DMS53 (cell line): ENCODE measurements around the gene PDE3B.
A peak's percentile ranks its signal among the peaks of the same experiment; 100 is the strongest.
"Not testable (repeated sequence)": the region's sequence is repeated elsewhere in the genome, so short reads cannot be mapped to it uniquely, and the experiment has no call there.

Experiments
- DNase-seq: peaks from one replicate; lab custom pipeline; 2025; lab: John Stamatoyannopoulos, UW

Gene PDE3B

GRCh38 chr11:14676068-14676467, 32.5 kb downstream of the PDE3B start:
- DNase-seq: peak; percentile 90

- DNase-seq: no peak
Observed at GRCh38 chr11:14677146-14677545, 33.5 kb downstream of the PDE3B start.

- DNase-seq: no peak
Observed at GRCh38 chr11:14678350-14678749, 34.7 kb downstream of the PDE3B start.

- DNase-seq: peak; percentile 11
Observed at GRCh38 chr11:14679662-14680061, 36.1 kb downstream of the PDE3B start.

GRCh38 chr11:14684234-14684915, 40.8 kb downstream of the PDE3B start:
- DNase-seq: not testable (repeated sequence)

- peak; percentile 37 for DNase-seq
Observed at GRCh38 chr11:14687456-14687855, 43.9 kb downstream of the PDE3B start.

GRCh38 chr11:14687943-14688627, 44.5 kb downstream of the PDE3B start:
- DNase-seq: peak; percentile 96

GRCh38 chr11:14695656-14696055, 52.1 kb downstream of the PDE3B start:
- not testable (repeated sequence) for DNase-seq

GRCh38 chr11:14698771-14699170, 55.2 kb downstream of the PDE3B start:
- DNase-seq: no peak

GRCh38 chr11:14700593-14700992, 57.0 kb downstream of the PDE3B start:
- no peak for DNase-seq

GRCh38 chr11:14702760-14703159, 59.2 kb downstream of the PDE3B start:
- DNase-seq: no peak

- peak; percentile 19 for DNase-seq
Observed at GRCh38 chr11:14703731-14704130, 60.1 kb downstream of the PDE3B start.

GRCh38 chr11:14705067-14705466, 61.5 kb downstream of the PDE3B start:
- no peak for DNase-seq

- peak; percentile 19 for DNase-seq
Observed at GRCh38 chr11:14713496-14714244, 70.1 kb downstream of the PDE3B start.

- peak; percentile 71 for DNase-seq
Observed at GRCh38 chr11:14715669-14716068, 72.1 kb downstream of the PDE3B start.

GRCh38 chr11:14722496-14722895, 78.9 kb downstream of the PDE3B start:
- no peak for DNase-seq

GRCh38 chr11:14725150-14725549, 81.5 kb downstream of the PDE3B start:
- no peak for DNase-seq

GRCh38 chr11:14727215-14727614, 83.6 kb downstream of the PDE3B start:
- DNase-seq: no peak

GRCh38 chr11:14727746-14728145, 84.1 kb downstream of the PDE3B start:
- DNase-seq: no peak

GRCh38 chr11:14740539-14740938, 96.9 kb downstream of the PDE3B start:
- peak; percentile 24 for DNase-seq

GRCh38 chr11:14741195-14741594, 97.6 kb downstream of the PDE3B start:
- DNase-seq: no peak

- no peak for DNase-seq
Observed at GRCh38 chr11:14742849-14743559, 99.4 kb downstream of the PDE3B start.
